ENCODE measurements around the gene JAG1.

JAG1 gene

GRCh38 chr20:10667560-10668167 is 6.1 kb downstream of the JAG1 start:
- no peak for DNase-seq

DNA sequence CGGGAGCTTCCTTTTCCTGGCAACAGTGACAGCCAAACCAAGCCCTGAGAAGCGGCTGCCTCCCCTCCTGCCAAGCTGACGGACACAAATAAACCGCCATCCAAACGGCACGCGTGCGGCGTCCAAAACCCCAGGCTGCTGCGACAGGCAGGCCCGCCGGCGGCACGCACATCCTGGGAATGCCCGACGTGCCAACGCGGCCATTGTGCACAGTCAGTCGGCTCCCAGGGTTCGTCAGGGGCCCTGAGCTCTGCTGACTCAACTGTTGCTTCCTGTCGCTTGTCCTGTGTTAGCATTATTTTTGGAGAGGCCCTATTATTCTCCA is 6.8 kb downstream of the JAG1 start:
- DNase-seq, result peak in 6 of 14 donors; percentile 9 to 60 (median 28)

- DNase-seq, result peak in 1 of 14 donors; percentile 60
Measured at GRCh38 chr20:10666221-10667076, 7.3 kb downstream of the JAG1 start.

- DNase-seq, result no peak
Measured at GRCh38 chr20:10665791-10666190, 8.0 kb downstream of the JAG1 start.

DNA sequence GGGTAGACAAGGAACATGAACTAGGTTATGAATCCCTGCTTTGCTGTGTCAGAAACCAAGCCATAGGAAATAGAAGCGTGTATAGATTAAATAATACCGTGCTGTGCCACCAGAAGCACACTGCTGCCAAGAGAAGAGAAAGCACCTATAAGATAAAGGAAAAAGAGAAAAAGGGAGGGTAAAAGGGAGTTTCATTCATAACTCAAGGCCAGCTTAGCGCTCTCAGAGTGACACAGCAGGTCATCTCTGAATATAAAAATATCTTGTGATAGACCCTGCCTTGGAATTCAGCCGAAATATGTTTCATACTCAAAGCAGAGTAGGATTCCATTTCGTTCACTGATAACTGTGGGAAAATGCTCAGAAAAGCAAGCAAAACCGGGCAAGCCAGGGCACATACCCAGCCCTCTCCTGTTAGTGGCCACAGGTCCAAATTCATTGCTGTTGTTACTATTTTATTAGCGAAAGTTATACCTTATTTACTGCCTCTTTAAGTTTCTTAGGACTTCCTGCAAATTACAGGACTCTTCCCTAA is 8.7 kb downstream of the JAG1 start:
- DNase-seq, result no peak

- DNase-seq, result no peak
Measured at GRCh38 chr20:10663756-10664155, 10.0 kb downstream of the JAG1 start.

- no peak for DNase-seq
Measured at GRCh38 chr20:10662661-10663458, 10.9 kb downstream of the JAG1 start.

- DNase-seq, result no peak
Measured at GRCh38 chr20:10662151-10662550, 11.6 kb downstream of the JAG1 start.

DNA sequence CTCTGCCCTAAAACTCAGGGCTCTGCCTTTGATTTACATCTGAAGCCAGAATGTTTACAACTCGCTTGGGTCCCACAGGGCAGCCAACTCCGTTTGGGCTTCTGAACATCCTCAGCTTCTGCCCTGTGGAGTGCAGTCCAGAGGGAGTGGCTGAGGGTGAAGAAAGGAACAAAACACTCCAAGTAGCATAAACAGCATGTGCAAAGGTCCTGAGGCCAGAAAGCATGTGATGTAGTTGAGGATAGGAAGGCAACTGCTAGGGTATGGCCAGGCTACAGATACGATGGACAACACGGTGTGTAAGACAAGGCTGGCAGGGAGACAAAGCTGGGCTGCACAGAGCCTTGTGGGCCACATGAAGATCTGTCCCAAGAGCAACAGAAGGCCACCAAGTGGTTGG is 12.5 kb downstream of the JAG1 start:
- DNase-seq, result no peak

- no peak for DNase-seq
Measured at GRCh38 chr20:10660661-10661060, 13.1 kb downstream of the JAG1 start.

DNA sequence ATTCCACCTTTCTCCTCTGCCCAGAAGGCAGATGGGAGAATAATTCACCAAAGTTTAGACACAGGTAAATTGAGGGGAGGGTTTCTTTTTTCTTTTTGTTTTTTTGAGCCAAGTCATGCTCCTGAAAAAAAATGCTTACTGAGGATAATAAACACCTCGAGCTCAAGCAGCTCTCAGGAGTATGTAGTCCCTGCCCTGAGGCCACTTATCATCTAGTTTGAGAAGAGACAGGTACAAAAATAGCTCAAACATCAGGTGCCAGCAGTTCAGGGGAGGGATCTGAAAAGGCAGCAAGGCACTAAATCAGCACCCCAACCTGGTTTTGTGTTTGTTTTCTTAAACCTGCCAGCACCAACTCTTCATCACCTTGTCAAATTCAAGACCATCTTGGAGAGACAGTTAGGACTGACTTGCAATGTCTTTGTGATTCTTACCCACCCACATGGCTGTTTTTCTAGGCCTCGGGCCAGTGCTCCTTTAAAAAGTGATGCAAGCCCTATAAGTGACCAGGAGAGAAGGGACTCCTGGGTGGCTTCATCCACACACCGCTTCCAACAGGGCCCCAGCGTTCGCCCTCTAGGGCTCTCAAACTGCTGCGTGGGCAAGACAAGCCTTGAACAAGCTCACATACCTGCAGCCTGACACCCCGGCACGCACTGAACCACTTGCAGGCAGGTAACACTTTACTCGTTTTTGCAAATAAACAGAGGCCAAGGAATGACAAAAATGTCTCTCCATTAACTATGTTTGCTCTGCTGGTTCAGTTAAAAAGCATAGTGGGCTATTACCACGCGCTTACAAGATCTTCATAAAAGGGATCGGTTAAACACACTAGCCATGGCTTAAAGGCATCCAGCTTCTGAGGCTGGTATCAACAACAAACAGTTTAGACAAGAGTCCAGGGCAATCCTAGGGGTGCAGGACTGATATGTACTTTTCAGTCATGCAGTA is 13.9 kb downstream of the JAG1 start:
- no peak for DNase-seq

- no peak for DNase-seq
Measured at GRCh38 chr20:10658876-10659632, 14.7 kb downstream of the JAG1 start.

DNA sequence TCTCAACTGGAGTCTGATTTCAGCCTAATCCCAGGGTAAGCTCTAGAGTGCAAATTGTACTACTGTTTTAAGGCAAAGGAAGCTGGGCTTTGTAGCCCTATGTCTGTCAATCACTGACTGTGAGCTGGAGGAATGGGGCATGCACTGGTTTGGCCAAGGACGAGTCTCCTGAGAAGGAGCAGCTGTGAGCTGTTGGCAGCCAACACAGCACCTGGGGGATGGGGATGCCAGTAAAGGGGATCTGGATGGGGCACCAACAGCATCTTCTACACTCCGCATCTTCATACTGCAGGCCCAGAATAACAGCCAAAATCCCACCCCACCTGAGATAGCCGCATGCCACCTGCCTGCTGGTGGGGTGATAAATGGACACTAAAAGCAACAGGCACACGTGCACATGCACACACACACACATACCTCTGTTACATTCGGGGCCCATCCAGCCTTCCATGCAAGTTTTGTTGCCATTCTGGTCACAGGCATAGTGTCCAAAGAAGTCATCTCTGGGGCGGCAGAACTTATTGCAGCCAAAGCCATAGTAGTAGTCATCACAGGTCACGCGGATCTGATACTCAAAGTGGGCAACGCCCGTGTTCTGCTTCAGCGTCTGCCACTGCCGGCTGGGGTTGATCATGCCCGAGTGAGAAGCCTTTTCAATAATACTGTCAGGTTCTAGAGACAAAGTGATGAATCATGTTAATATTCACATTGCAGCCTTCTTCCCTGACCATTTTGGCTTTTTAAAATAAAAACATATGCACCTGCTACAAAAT is 15.6 kb downstream of the JAG1 start:
- DNase-seq, result no peak

DNA sequence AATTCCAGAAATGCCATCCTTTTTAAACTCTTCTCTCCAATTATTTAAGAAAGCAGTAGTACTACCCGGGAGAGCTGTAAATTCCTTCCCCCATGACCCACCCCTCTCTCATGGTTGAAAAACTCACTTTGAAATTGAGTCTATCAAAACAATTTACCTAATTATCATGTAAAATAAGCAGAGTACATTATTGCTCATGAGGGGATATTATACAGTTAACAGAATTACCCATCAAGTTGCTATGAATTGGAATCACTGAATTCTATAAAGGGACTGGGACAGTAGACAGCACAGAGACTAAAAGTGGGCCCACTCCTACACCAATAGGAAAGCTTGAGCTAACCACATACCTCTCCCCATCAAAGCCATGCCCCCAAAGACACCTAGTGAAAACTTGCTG is 16.3 kb downstream of the JAG1 start:
- DNase-seq, result no peak

GRCh38 chr20:10655720-10656669 is 17.8 kb downstream of the JAG1 start:
- DNase-seq, result no peak

DNA sequence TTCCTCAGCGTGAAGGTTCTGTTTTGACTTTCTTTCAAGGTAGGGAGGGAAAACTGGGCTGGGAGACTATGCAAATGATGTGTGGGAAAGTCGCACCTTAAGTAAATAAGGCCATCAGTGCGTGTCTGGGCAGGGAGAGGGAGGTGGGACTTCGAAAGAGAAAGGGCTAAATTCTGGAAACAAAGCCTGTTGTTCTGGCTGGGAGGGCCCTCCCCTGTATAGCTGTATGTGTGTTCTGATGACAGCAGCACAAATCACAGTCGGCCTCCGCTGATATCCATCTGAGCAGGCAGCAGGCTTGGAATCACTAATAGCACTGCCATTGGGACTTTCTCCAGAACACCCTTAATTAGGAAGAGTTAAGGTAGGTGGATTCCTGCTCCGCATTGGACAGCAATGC is 19.2 kb downstream of the JAG1 start:
- no peak for DNase-seq

DNA sequence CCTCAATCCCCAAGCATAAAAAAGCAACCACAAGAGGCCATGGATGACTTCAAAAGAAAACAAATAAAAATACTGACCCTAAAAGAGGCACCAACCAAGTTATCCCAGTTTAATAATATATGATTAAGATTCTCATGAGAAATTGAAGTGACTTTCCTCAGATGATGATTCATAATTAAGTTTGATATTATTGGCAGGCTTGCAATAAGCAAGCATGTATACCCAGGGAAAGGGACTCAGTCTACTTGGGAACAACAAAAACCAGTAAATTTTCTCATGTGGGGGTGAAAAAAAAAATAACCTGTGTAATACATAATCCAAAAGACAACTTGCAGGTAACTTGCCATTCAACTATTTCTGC is 19.6 kb downstream of the JAG1 start:
- DNase-seq, result no peak

DNA sequence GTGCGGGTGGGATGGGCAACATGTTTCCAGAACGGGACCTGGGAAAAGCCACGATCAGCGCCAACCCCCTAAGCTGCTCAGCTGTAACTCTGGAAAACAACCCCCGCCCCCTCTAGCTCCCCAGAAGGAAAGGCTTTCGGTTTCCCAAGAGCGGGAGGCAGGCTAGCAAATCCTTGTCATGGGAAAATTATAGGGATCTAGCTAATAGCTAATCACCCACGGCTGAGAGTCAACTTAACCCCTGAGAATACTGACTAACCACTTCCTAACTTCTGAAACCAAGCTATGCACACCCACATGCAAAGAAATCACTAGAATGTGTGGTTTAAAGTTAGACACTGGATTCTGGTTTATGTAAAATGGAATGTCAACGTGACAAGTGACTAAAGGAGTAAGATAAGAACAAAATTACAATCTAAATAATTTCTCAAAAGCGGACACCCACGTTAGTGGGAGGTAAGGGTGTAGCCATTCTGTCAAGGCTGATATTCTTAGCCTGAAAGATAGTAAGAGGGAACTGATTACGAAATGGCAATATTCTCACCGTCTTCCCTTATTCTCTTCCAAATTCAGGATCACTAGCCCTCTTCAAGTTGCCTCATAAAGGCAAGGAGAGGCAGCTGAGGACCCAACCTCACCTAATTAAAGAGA is 20.1 kb downstream of the JAG1 start:
- no peak for DNase-seq
